ENCODE results near the gene PKDCC. TPM values are rescaled to one million over a fixed set of nuclear protein-coding genes. Genes with fewer than 3 reads are reported as not detected.

The PKDCC gene
- total RNA-seq, 1 experiment from 2014 or later = 1.9 TPM

DNA sequence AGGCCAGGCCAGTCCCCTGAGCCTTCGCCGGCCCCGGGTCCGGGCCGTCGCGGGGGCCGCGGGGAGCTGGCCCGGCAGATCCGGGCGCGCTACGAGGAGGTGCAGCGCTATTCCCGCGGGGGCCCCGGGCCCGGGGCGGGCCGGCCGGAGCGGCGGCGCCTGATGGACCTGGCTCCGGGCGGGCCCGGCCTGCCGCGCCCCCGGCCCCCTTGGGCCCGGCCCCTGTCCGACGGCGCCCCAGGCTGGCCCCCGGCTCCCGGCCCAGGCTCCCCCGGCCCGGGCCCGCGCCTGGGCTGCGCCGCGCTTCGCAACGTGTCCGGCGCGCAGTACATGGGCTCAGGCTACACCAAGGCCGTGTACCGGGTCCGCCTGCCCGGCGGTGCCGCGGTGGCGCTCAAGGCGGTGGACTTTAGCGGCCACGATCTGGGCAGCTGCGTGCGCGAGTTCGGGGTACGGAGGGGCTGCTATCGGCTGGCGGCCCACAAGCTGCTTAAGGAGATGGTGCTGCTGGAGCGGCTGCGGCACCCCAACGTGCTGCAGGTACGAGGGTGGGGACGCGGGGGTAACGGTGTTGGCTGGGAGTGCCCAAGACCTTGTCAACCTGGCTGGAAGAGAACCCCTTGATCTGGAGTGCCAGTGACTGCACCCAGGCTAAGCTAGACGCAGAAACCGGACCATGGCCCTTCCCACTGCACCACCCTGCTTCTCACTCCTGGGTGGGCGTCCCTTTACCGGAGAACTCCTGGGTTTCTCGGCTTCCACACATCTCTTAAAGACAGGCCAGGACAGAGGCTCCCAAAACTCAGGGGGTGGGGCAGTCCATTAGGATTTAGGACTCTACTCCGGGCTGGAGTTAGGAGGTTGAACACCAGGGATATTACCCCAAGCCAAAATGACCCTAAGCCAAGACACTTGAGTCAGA lies 739 bp downstream of the PKDCC start:
- no peak for DNase-seq (ENCODE audit: extremely low read depth, low read depth)

DNA sequence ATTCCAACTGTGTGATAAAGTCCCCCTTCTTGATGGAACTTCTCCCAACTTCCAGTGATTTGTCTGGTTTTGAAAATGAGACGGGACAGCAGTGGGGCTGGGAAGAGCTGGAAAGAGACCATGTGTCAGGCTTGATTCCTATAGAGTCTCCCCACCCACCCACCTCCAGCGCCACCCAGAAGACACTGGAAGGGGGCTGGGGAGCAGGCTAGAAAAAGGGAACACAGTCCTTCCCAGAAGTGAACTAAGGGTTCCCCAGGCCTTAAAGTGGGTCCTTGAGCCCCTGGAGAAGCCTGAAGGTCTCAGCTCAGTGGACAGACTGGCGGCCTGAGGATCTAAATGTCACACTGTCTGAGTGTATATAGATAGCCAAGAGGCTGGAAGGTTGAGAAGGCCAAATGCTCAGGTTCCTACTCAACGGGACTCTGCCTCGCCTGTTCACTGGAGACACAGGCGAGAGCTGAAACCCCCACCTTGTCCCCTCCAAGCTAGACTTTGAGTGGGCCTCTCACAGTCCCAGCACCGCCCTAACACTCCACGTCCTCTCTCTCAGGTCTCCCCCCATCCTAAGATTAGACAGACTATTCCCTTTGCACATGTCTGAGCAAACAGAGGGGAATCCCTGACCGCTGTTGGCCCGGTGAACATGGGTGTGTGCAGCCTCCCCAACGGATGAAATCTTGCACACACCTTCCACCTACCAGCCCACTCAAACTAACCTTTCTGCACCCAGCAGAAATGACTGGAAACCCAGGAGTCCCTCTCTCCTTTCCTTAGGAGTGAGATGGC lies 1.6 kb downstream of the PKDCC start:
- DNase-seq (ENCODE audit: extremely low read depth, low read depth) = no peak

DNA sequence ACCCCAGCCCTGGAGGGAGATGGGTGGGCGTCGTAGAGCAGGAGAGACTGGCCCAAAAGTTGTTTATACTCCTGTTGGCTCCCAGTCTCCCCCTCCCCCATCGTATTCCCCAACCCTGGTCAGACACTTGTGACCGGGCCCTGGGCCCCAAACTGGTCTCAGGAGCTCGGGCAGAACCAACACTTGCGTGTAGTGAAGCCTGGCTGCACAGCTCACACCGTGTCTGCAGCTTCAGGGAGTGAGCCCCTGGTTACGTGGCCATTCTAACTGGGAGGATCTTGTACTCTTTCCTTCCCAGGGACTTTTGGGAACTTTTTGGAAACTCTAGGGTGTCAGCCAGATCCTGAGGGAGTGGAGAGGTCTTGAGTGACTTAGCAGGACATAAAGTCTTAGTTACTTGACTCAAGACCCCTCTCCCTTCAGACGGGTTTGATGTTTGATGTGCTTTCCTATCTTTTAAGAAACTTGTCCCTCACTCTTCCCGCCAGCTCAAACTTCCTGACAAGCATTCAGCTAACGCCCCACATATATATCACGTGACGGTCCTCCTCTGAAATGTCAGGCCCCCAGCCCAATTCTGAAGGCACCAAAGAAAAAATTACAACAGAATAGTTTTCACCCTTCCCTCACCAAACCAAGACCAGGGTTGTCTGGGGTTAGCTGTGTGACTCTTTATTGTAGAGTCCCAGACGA lies 2.3 kb downstream of the PKDCC start:
- no peak for DNase-seq (ENCODE audit: extremely low read depth, low read depth)

DNA sequence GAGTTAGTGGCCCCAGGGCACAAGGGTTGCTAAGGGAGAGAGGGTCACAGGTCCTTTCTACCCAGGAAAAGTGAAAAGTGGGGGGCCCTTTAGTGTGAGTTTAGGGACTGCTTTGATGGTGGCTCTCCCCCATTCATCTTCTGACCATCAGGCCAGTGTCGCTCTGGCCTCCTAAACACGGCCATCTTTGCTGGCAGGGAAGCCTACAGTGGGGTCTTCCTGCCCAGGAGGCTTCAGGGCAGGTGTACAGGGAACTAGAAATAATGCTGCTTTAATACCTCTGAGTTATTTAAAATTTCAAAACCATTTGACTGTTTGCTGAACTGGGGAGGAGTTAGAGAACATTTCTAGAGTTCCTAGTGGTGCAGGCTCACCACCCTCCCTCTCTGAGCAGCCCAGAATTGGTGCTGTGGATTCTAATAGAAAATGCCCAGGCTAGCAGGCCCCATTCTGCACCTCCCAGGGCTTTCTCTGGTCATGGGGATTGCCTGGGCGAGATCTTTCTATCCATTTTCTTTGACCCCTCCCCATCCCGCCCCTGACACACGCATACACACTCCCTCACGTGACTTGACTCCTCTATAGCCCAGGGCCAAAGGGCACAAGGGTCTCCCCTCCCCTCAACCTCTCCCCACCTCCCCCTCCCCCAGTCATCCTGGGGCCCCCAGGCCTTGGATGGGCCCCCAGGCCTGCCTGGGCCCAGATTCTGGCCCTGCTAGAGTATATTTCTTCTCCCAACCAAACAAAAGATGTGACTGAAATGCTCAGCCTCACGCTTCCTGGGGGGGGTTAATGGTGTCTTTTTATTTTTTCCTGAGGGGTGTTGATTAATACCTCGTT lies 3.1 kb downstream of the PKDCC start:
- DNase-seq (ENCODE audit: extremely low read depth, low read depth) = no peak

DNA sequence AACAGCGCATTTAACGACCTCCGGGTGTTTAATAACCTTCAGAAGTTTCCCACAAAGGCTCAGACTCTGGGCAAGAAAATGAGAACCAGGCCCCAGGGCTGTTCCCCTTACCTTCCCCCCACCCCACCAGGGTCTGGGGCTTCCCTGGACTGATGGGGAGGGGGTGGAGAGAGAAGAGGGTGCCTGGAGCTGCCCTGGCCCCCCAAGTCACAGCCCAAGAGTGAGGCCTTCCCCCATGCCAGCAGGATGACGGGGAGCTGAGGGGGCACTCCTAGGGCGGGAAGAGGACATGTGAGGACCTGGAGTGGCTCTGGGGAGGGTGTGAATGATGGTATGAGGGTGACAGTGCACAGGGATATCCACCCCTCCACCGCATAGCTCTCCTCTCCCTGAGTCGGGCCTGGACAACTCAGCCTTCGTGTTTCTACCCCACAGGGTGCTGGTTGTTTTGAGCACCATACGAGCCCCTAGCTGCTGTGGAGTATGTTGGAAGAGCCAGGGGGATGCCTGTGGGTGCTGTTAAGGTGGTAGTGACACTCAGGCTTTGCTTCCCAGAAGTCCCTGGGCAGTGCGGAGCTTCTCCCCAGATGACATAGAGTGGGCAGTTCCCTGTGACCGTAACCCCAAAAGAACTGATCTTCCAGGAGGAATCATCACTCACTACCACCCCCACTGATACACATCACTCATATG lies 3.9 kb downstream of the PKDCC start:
- no peak for DNase-seq (ENCODE audit: extremely low read depth, low read depth)

DNA sequence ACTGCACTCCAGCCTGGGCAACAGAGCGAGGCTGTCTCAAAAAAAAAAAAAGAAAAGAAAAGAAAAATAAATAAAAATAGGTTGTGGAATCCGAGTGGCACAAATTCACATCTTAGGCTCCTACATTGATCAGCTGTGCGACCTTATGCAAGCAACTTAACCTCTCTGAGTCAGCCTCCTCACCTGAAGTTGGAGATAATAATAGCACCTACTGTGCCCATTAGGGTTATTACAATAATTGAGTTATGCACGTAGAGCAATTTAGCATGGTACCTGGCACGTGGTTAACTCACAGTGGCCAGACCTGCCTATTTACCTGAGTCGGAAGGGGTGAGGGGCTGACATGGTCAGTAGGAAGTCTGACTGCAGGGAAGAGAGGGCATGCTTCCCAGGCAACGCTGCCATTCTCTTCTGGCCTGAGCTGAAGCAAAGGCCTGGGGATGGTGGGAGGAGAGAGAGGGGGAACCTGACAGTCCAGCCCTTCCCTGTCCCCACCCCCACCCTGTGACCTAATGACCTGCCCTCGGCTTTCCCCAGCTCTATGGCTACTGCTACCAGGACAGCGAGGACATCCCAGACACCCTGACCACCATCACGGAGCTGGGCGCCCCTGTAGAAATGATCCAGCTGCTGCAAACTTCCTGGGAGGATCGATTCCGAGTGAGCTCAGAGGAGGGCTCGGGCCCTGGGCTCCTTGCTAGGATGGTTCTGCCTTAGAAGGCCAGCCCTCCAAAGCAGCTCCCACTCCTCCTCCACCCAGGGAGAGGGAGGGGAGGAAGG lies 5.1 kb downstream of the PKDCC start:
- no peak for DNase-seq (ENCODE audit: extremely low read depth, low read depth)

DNA sequence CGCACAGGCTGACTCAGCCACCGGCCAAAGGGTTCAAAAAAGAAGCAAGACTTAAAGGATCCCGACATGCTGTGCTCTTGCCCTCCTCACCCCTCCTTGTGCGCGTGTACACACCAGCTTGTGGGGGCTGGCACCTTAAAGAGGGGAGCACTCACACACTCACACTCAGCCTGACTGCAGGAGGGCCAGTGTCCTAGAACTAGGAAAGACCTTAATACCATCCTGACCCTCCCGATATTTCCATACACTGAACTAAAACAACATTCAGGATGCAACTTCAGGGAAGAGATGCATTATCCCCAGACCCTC lies 5.6 kb downstream of the PKDCC start:
- no peak for DNase-seq (ENCODE audit: extremely low read depth, low read depth)

DNA sequence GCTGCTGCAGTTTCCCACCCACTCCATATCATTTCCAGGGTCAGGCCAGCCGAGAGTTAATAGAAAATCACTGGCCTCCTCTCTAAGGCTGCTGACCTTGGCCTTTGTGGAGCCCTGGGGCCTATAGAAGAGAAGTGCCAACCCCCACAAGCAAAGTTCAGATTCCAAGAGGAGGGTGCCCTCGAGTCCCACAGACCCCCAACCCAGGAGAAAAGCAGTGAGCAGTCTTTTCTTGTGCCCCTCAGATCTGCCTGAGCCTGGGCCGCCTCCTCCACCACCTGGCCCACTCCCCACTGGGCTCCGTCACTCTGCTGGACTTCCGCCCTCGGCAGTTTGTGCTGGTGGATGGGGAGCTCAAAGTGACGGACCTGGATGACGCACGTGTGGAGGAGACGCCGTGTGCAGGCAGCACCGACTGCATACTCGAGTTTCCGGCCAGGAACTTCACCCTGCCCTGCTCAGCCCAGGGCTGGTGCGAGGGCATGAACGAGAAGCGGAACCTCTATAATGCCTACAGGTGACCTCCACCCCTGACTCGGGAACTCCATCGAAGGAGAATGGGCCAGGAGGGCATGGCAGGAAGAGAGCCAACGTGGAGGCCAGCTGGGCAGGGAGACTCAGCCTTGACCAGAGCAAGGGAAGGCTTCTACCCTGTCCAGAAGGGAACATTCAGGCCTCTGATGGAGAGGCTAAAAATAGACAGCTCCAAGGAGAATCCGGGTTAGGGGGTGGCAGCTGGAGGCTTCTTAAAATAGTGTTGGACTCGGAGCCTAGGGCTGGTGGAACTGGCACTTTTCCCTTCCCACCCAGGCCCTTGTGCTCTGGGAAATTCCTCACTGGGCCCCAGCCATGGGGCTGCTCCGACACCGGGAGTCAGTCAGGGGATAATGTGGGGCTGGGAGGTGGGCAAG lies 6.2 kb downstream of the PKDCC start:
- DNase-seq (ENCODE audit: extremely low read depth, low read depth) = no peak

DNA sequence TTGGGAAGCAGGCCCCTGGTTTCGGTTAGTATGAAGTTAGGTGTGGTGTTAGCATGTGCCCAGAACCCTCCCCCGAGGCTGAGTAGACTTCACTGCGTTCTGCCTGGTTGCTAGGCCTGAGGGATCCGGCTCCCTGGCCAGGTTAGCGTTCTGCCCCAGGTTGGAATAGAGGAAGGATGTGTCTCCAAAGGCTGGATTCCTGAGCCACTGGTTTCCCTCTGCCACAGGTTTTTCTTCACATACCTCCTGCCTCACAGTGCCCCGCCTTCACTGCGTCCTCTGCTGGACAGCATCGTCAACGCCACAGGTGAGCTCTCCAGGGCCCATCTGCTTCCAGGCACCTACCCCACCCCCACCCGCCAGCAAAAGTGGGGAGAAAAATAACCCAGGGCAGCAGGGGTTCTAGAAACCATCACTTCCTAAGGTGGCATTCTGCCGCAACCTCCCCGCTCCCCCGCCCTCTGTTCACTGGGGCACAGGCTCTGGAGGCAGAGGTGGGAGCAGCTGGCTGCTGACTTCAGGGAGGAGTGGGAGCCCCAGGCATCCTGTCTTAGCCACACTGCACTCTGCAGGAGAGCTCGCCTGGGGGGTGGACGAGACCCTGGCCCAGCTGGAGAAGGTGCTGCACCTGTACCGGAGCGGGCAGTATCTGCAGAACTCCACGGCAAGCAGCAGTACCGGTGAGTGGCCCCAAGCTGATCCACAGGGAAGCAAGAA lies 7.1 kb downstream of the PKDCC start:
- no peak for DNase-seq (ENCODE audit: extremely low read depth, low read depth)

DNA sequence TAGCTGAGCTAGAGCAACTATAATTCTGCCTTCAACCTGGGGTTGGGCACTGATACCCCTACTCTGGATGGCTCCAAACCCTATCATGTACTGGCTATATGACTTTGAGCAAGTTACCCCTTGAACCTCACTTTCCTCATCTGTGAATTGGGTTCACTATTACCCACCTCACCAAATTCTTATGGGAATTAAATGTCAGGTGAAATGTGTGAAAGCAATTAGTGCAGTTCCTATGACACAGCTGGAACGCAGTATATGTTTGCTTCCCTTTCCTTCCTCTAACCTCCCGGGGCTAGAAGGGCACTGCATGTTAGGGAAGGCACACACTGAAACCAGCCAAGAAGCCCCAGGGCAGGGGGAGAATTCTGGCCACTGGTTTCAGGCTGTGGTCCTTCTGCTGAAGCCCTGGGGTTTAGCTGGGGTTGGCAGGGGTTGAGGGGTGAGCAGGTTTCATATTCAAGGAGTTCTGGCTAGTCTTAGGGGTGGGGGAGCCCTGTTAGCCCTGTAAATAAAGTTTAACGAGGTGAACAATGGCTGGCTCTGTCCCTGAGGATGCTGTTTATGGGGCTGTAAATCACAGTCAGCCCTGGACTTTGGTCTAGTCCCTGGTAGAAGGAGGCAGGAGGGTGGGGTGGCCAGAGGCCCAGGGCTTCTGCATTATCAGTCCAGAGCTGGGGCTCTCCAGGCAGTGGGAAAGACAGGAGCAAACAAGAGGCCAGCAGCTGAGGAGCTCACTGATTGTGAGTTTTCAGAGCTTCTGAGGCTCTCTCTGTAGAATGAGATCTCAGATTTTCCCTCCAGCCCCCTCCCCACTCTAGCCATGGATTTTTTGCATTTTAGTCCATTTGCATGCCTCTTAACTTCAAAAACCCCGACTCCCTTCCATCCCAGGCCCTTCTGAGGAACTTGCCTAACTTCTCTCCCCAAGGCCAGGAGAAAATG lies 8.0 kb downstream of the PKDCC start:
- DNase-seq (ENCODE audit: extremely low read depth, low read depth) = no peak

DNA sequence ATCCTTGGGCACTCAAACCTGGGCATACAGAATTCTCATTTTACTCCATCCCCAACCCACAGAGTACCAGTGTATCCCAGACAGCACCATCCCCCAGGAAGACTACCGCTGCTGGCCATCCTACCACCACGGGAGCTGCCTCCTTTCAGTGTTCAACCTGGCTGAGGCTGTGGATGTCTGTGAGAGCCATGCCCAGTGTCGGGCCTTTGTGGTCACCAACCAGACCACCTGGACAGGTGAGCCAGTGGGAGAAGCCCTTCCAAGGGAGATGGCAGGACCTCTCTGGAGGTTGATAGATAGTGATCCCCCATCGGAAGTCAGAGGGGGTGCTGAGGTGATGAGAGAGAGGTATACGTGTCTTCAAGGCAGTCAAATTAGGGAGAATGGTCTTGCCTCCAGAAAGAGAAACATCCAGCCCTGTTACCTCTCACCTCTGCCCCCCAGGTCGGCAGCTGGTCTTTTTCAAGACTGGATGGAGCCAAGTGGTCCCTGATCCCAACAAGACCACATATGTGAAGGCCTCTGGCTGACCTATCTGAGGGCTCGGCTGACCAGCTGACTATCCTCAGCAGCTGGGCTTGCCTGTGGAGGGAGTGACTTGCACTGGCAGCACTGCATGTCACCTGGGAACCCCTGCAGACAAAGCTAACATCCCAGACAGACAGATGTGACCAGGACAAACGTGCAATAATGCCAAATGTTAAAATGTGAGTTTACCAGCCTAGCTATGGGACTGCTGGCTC lies 9.5 kb downstream of the PKDCC start:
- DNase-seq (ENCODE audit: extremely low read depth, low read depth) = no peak

DNA sequence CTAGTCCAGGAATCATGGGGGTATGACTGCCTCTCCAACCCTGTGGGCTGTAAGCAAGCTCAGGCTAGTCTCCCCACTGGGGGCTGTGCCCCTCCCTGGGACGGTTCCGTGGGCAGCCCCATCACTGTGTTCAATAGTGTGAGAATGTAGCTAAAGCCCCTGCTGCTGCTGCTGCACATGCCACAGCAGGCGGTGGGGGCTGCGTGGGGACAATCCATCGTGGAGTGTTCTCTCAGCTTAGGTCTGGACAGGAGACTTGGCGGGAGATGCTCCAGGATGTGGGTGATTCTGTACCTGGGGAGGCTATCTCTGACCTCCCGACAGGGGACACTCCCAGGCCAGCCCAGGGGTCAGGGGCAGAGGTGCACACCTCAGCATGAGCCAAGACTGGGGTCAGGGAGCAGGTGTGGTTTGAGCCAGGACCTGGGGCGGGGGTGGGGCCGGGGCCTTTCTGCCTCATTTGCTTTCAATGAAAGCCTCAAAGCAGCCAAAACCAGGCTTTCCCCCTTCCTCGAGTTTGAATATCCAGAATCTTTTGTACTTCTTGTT lies 10.2 kb downstream of the PKDCC start:
- DNase-seq (ENCODE audit: extremely low read depth, low read depth) = no peak

DNA sequence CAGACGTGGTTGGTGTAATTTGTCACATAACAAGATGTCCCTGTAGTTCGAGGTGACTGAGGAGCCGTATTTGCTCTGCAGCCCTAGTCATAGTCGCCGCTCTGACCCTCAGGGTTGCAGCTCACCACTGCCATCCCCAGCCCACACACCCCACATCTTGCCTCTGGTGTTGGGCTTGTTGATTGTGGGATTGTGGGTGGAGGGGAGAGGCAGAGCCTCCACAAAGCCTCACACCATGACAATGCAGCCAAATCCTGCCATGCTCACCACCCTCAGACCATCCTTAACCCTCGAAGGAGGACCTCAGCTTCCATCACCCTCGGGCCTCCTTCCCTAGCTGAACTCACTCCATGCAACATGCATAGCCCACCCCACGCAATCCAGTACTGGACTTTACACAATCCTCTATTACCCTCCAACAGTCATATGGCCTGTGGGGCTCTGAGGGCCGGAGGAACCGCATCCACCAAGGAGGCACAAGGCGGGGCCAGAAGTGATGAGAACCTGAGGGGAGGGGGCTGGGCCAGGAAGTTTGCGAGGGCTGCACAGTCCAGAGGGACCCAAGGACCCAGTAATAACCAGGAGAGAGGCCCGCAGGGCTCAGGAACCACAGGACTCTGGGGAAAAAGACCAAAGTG lies 11.6 kb downstream of the PKDCC start:
- DNase-seq (ENCODE audit: extremely low read depth, low read depth) = no peak

DNA sequence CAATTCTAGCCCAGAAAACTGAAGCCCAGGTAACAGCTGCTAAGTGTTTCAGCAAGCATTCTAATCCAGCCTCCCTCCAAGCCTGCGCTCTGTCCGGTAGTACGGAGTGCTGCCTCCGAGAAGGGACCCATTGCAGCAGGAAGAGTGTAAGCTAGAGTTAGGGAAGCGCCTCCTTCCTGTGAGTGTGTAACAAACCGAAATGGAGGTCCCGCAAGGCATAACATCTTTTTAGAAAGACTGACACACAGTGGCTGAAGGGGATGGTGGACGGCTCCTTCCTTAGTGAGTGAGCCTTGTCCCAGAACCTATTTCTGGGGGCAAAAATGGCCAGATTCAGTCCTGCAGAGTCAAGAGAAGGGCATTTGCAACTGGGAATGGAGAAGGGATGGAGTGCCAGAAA lies 12.2 kb downstream of the PKDCC start:
- no peak for DNase-seq (ENCODE audit: extremely low read depth, low read depth)
